Ascending aorta (tissue), 2 donors: ENCODE measurements around the gene FUT6. TPM values are rescaled to one million over a fixed set of nuclear protein-coding genes. Genes with fewer than 3 reads are reported as not detected.

Experiments used
- DNase-seq, 2 donors: peaks; one replicate each; pipeline ENCODE4 v3.0.0-alpha.2; 2019; ENCODE audit warnings: low spot score in 2 of 2
- H3K27ac ChIP-seq, 2 donors: fragments of 200-600 bp; sonication (generic); one replicate each; pipeline ENCODE4 v1.5.1; 2016 to 2017; ENCODE audit warnings: mild to moderate bottlenecking in 1 of 2
- H3K27me3 ChIP-seq: fragments of 200-600 bp; sonication (generic); one replicate; pipeline ENCODE4 v1.5.1; 2017
- H3K36me3 ChIP-seq, 2 donors: fragments of 200-600 bp; sonication (generic); one replicate each; pipeline ENCODE4 v1.5.1; 2016
- H3K4me1 ChIP-seq, 2 donors: fragments of 200-600 bp; sonication (generic); one replicate each; pipeline ENCODE4 v1.5.1; 2016 to 2017; ENCODE audit warnings: mild to moderate bottlenecking in 1 of 2
- H3K4me3 ChIP-seq, 2 donors: fragments of 200-600 bp; sonication (generic); one replicate each; pipeline ENCODE4 v1.5.1; 2016 to 2017; ENCODE audit warnings: mild to moderate bottlenecking in 1 of 2
- H3K9me3 ChIP-seq, 2 donors: fragments of 200-600 bp; sonication (generic); one replicate each; pipeline ENCODE4 v1.5.1; 2016
- CTCF ChIP-seq, 3 experiments: fragments of 200-600 bp in 2 of 3; fragments of 450-650 bp in 1 of 3; sonication (generic) in 2 of 3; IDR thresholded peaks; one replicate each; pipeline ENCODE4 v1.5.1; 2016 to 2019; ENCODE audit warnings: antibody characterized with exemption in 3 of 3, mild to moderate bottlenecking in 1 of 3, moderate library complexity in 1 of 3
- intact Hi-C: fragments of 100-400 bp; cut with DNase I; formaldehyde crosslinking; loops from one replicate; pipeline ENCODE4 v1.15.1; 2023
- total RNA-seq: library from RNA; depleted of rRNA; stranded (reverse); fragments of >200 nt; gene quantifications from one replicate; pipeline ENCODE4 v1.1.0, GENCODE V29; 2016

FUT6 gene
- total RNA-seq, 1 donor from 2014 or later: not detected

GRCh38 chr19:5799247-5800241, 40.0 kb downstream of the FUT6 start:
- intact Hi-C loops: loop anchor here (10.0 kb wide), 1 partner anchor 225 kb away; no protein-coding TSS in a partner anchor
- TF ChIP-seq CTCF (IDR thresholded peaks at IDR 0.05): no peak
- Histone ChIP-seq H3K27me3 (peaks cover 10% of the 10 kb centered on the region), H3K27ac (no peak overlapping the region), H3K4me3 (no peak overlapping the region), H3K9me3 (no peaks in the 10 kb centered on the region), H3K36me3 (no peaks in the 10 kb centered on the region), H3K4me1 (peaks cover 3% of the 10 kb centered on the region in 2 donors)
- DNase-seq: no peak

GRCh38 chr19:5798244-5798643, 41.3 kb downstream of the FUT6 start:
- H3K4me1 ChIP-seq: no peaks in the 10 kb centered on the region
- H3K27ac ChIP-seq: no peak overlapping the region
- no peaks in the 10 kb centered on the region for H3K36me3 ChIP-seq
- no peak for DNase-seq
- intact Hi-C loops: no loop called here
- H3K27me3 ChIP-seq: no peaks in the 10 kb centered on the region
- no peaks in the 10 kb centered on the region for H3K9me3 ChIP-seq
- H3K4me3 ChIP-seq: no peak overlapping the region
- TF ChIP-seq CTCF (IDR thresholded peaks at IDR 0.05): no peak

GRCh38 chr19:5795382-5795919, 44.1 kb downstream of the FUT6 start:
- no peak overlapping the region for H3K27ac ChIP-seq
- H3K27me3 ChIP-seq: no peaks in the 10 kb centered on the region
- H3K4me1 ChIP-seq: no peaks in the 10 kb centered on the region
- no peaks in the 10 kb centered on the region for H3K36me3 ChIP-seq
- TF ChIP-seq CTCF (IDR thresholded peaks at IDR 0.05): no peak
- no peak overlapping the region for H3K4me3 ChIP-seq
- H3K9me3 ChIP-seq: no peaks in the 10 kb centered on the region
- intact Hi-C loops: no loop called here
- DNase-seq: no peak

- Histone ChIP-seq H3K27me3 (no peaks in the 10 kb centered on the region), H3K4me1 (peaks cover 3 to 5% of the 10 kb centered on the region in 2 donors), H3K9me3 (no peaks in the 10 kb centered on the region), H3K4me3 (no peak overlapping the region), H3K36me3 (peaks cover 16% of the 10 kb centered on the region in 2 donors), H3K27ac (no peak overlapping the region)
- TF ChIP-seq CTCF (IDR thresholded peaks at IDR 0.05): no peak
- intact Hi-C loops: no loop called here
- DNase-seq: no peak
Observed at GRCh38 chr19:5793188-5793587, 46.3 kb downstream of the FUT6 start.

GRCh38 chr19:5792224-5792623, 47.3 kb downstream of the FUT6 start:
- Histone ChIP-seq H3K4me1 (peaks cover 3 to 5% of the 10 kb centered on the region in 2 donors), H3K4me3 (no peak overlapping the region), H3K27me3 (no peaks in the 10 kb centered on the region), H3K36me3 (peaks cover 25 to 26% of the 10 kb centered on the region in 2 donors), H3K9me3 (no peaks in the 10 kb centered on the region), H3K27ac (no peak overlapping the region)
- TF ChIP-seq CTCF (IDR thresholded peaks at IDR 0.05): no peak
- intact Hi-C loops: no loop called here
- DNase-seq: no peak
